8988T (cell line): Measurements from ENCODE around the gene DUSP3.

ENCODE experiments used
- DNase-seq: peaks from one replicate; pipeline ENCODE4 v3.0.0; 2011

DUSP3 gene

DNA sequence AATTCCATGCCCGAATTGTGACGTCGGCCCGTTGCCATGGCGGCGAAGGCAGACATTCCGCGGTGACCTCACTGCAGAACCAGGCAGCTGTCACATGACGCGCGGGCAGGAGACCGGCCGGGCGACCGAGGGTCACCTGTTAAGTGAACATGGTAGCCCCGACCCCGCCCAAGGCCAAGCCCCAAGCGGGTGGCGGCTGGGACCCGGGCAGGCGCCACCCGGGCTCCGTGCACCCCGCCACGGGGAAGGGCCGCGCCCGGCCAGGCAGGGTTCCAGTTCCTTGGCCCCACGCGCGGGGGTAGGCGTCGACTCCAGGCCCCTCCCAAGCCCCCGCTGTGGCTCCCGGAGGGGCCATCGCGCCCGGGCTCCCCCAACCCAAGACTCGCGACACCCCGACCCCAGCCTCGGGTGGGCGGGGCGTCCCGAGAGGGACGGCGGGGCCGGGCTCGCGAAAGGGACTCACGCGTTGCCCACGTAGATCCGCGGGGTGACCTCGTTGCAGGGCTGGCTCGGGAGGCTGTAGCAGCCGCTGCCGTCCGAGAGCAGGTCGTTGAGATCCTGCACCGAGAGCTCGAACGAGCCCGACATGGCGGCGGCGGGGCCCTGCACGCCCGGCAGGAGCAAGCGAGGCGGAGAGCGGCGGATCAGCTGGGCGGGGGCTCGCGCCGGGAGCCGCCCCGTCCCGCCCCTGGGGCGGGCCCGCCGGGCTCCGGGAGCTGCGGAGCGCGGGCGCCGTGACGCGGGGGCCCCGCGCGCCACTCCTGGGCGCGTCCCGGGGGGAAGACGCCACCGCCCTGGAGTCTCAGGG is at the start of gene DUSP3:
Gene DUSP3 (minus strand): TSS at position 641 of the 808 bp plus-strand sequence. CDS start 53 bp downstream, at position 588.
- DNase-seq = peak; percentile 71

DNA sequence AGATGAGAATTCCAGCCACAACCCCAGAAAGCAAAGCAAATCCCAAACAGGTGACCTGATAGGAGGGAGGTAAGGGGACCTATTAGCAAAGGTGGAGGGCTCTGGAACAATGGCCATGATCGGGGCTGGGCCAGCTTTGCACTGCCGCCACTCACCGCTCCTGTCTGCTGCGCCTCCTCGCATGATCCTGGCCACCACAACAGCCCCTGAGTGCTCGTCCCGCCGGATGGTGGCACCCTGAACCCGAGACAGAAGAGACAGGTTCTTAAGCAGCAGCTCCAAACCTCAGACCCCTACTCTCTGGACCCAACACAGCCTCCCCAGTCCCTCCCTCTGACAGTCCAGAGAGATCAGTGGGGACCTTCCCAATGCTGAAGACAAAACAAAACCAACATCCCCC is 48.8 kb upstream of the DUSP3 start:
- DNase-seq = no peak

DNA sequence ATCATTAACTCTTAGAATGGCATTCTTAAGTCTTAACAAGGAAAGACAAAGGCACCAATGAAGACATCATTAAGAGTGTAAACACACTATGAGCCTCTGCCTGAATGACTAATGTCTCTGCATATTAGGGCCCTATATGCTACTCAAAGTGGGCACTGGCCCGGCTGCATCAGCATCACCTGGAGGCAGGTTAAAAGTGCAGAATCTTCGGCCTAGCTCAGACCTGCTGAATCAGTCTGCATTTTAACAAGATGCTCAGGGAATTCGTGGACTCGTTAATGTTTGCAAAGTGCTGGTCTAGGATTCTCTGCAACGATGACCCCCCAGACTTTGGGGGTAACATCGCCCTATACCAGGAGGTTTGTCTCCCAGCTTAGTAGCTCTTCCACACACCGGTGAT is 47.4 kb upstream of the DUSP3 start:
- DNase-seq = no peak

GRCh38 chr17:43825567-43825966 is 46.8 kb upstream of the DUSP3 start:
- DNase-seq = no peak

GRCh38 chr17:43823350-43824084 is 44.7 kb upstream of the DUSP3 start:
- no peak for DNase-seq

- no peak for DNase-seq
These were observed 43.9 kb upstream of the DUSP3 start for GRCh38 chr17:43822570-43823190.

DNA sequence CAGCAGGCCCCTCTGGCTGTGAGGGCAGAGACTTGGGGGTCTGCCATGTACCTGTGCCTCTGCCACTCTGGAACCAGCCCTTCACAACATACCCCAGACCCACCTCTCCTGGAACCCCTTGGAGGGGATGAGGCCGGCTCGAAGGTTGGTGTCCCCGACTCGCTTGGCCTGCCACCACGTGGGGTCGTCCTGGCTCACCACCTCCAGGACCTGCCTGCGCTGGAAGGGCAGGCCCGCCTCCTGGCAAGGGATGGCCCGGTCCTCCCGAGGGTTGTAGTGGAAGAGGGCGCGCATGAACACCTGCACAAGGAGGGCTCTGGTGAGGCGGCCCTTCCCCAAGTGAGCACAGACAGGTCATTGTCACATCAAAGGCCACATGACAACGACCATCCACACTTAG is 42.0 kb upstream of the DUSP3 start:
- DNase-seq = no peak

DNA sequence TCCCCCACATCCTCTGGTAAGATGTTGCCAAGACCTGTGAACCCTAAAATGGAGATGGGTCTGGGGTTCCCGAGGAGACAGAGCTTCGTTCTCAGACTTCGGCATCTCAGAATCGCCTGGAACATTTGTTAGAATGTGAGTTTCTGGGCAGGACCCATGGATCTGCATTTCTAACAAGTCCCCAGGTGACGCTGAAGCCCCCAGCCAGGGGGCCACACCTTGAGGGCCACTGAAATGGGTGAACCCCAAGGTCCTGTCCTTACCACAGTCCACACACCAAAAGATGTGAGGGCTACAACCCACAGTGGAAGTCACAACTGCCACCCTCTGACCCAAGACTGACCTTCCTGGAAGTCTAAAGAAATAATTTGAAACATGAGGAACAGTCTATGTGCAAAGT is 40.2 kb upstream of the DUSP3 start:
- DNase-seq = no peak

- no peak for DNase-seq
These were observed 39.0 kb upstream of the DUSP3 start for GRCh38 chr17:43817826-43818225.

- no peak for DNase-seq
These were observed 37.9 kb upstream of the DUSP3 start for GRCh38 chr17:43816336-43817320.

- DNase-seq = no peak
These were observed 35.9 kb upstream of the DUSP3 start for GRCh38 chr17:43814714-43815113.

DNA sequence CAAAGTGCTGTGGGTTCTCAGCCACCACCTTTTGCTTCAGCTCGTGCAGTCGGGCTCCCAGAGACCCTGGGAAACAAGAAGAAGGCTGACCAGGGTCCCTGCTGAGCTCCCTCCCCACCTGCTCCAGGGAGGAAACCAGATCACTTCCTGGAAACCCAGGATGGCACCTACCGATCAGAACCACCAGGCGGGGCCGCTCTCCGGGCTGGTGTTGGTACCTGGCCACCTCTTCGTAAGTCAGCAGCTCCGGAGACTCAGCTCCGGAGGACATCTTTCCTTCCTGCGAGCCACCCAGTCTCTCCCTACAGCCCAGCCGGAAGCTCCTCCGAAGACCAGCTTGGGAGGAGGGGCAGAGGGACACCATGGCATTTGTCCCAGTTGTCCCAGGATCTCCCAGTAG is 35.2 kb upstream of the DUSP3 start:
- DNase-seq = no peak

DNA sequence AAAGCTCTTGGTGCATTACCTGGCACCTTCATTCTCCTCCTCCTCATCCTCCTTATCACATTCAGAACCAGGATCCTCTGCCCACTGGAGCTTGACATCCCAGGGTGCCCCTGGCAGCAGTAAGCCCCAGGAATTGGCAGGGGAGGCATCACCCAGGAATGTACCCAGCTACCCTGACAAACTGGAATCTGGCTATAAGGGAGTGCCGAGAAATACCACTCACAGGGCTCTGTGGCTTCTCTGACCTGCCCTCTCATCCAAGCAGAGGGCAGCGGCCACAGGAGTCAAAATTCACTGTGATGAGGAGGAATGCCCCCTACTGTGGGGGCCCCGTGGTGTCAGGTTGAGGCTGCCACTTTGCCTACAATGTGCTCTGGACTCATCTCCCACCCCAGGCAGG is 34.6 kb upstream of the DUSP3 start:
- DNase-seq = no peak

- no peak for DNase-seq
These were observed 33.9 kb upstream of the DUSP3 start for GRCh38 chr17:43812396-43813265.

- DNase-seq = no peak
These were observed 32.0 kb upstream of the DUSP3 start for GRCh38 chr17:43810823-43811222.

DNA sequence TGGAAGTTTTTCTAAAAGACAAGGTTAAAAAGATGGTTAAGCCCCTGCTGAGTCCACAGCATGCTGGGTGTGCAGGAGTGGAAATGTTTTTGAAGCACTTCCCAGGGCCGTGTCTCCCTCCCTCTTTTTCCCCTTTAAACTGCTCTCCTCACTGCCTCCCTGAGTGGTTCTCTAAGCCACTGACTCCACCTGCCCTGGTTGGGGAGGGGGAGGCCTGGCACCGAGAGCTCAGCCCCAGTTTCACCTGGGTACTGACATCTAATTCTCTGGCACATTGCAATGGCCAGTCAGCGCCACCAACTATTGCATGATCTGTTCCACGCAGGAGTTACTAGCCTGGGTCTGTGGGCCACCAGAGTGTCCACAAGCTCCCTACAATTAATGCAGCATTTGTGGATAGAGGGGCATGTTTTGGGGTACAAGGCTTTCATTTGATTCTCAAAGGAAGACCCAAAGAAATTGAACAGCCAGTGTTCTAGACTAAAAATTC is 31.5 kb upstream of the DUSP3 start:
- DNase-seq = no peak

- DNase-seq = no peak
These were observed 30.3 kb upstream of the DUSP3 start for GRCh38 chr17:43809121-43809520.

- DNase-seq = no peak
These were observed 29.3 kb upstream of the DUSP3 start for GRCh38 chr17:43808076-43808475.

DNA sequence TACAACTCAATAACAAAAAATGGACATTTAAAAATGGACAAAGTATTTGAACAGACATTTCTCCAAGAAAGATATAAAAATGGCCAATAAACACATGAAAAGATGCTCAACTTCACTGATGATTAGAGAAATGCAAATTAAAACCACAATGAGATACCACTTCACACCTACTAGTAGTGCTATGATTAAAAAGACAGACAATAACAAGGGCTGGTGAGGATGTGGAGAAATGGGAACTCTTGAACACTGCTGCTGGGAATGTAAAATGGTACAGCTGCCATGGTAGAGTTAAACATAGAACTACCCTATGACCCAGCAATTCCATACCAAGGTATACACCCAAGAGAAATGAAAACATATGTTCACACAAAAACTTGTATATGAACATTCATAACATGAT is 26.3 kb upstream of the DUSP3 start:
- DNase-seq = no peak

DNA sequence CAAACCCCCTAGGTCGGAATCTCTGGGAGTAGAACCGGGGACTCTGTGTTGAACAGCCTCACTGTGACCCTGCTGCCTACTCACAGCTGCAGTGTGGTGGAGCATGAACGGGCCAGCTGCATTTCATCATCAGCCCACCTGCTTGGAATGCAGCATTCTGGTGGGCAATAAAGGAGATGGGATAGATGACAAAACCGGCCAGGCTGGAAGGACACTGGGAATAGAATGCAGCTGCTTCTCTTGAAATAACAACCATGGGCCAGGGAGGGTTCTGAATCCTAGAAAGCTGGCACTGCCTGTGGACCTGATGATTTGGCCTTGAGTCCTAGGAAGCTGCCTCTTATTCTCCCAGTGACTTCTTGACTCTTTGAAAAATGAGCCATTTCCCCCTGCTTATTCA is 25.0 kb upstream of the DUSP3 start:
- no peak for DNase-seq

GRCh38 chr17:43801844-43802243 is 23.1 kb upstream of the DUSP3 start:
- no peak for DNase-seq

GRCh38 chr17:43800736-43801135 is 22.0 kb upstream of the DUSP3 start:
- DNase-seq = no peak
